ENCODE measurements around the gene THADA.

The THADA gene

DNA sequence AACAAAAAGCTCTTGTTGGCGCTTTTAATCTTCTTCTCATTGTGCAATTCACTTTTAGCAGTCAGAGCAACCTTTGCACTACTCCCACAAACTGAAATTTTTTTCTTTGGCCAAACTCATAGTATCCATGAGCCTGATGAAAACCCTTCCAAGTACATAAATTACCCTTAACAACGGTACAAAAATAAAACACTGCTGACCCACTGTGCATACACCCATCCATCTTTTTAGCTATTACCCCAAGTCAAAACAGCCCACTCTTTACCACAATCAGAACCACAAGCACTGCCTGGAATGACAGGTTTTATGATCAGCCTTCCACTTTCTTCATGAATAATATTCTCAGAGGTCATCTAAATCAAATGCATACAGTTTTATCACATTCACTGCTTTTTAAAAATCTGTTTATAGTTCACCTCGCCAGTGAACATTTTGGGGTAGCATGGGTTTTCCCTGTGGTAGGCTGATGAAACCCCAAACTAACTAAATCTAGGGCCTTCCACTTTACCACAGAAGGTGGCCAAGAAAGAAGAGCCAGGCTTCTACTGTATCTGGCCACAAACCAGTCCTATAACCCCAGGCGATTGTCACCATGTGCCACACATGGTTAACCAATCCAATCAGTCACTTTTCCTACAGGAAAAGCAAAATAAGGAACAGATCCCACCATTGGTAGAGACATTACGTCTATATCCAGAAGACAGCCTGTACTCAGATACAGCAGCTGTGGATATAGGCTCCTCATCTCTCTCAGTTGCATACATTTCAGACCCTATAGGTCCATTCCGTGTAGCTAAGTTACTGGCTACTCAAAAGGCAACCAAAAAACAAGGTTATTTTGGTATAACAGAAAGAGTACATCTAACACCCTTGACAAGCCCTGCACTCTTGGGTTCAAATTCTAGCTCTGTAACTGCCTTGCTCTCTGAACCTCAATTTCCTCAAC lies 171.3 kb downstream of the THADA start:
- DNase-seq (ENCODE audit: insufficient read length, low spot score) (no peak), FAIRE-seq (no peak)
- TF ChIP-seq, protein P1, sequence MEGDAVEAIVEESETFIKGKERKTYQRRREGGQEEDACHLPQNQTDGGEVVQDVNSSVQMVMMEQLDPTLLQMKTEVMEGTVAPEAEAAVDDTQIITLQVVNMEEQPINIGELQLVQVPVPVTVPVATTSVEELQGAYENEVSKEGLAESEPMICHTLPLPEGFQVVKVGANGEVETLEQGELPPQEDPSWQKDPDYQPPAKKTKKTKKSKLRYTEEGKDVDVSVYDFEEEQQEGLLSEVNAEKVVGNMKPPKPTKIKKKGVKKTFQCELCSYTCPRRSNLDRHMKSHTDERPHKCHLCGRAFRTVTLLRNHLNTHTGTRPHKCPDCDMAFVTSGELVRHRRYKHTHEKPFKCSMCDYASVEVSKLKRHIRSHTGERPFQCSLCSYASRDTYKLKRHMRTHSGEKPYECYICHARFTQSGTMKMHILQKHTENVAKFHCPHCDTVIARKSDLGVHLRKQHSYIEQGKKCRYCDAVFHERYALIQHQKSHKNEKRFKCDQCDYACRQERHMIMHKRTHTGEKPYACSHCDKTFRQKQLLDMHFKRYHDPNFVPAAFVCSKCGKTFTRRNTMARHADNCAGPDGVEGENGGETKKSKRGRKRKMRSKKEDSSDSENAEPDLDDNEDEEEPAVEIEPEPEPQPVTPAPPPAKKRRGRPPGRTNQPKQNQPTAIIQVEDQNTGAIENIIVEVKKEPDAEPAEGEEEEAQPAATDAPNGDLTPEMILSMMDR (IDR thresholded peaks at IDR 0.05; ENCODE audit: insufficient read depth, missing control alignments): no peak

DNA sequence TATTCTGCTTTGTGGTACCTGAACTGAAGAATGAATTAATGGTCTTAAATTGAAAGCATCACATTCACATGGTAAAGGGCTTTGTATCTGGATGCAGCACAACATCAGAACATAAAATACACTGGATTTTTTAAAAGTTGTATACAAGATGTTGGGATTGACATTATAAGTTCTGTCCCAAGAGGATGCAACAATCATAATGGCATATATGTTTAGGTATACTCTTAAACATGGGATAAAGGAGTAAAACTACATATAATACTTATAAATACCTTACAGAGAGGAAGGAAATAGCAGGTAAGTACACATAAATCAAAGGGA lies 171.9 kb downstream of the THADA start:
- DNase-seq (ENCODE audit: insufficient read length, low spot score): no peak
- FAIRE-seq: no peak
- TF ChIP-seq, protein P1 (IDR thresholded peaks at IDR 0.05; ENCODE audit: insufficient read depth, missing control alignments): no peak

DNA sequence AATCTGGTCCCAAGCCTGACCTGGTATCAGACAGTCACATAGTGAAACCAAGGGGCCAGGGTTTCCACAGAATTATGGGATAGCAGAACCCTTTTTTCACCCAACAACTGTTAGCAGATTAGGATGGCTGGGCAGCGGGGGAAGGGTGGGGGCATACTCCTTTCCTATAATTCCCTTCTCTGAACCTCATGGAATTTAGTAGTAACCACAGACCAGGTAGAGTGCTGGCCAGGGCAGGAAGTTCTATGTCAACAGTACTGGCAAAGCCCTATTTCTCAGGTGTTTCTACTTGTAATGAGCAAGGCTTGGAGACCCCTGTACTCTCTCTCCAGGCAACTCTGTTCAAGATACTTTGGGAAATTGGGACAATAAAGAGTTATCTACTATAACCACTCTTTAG lies 174.6 kb downstream of the THADA start:
- DNase-seq (ENCODE audit: insufficient read length, low spot score): no peak
- TF ChIP-seq, protein P1 (IDR thresholded peaks at IDR 0.05; ENCODE audit: insufficient read depth, missing control alignments): no peak

DNA sequence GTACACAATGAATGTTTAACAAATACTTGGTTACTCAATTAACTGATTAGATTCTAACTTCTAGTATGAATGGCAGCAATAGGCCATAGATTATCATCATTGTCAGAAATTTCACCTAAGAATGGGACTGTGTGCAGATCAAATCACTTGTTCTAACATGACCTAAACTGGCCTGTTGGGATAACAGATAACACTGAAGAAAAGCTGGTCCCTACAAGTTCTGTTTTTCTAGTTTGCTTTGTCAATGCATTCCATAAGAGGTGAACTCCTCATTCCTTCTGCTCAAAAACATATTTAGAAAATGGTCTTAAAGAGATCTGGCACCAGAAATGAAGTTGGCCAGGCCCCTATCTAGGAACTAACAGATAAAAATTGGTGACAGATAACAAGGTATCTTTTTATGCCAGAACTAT lies 175.4 kb downstream of the THADA start:
- FAIRE-seq (no peak), DNase-seq (ENCODE audit: insufficient read length, low spot score) (no peak)
- TF ChIP-seq, protein P1 (IDR thresholded peaks at IDR 0.05; ENCODE audit: insufficient read depth, missing control alignments): no peak

More for the DNA sequence above, 174.6 kb downstream of the THADA start:
- FAIRE-seq: no peak

DNA sequence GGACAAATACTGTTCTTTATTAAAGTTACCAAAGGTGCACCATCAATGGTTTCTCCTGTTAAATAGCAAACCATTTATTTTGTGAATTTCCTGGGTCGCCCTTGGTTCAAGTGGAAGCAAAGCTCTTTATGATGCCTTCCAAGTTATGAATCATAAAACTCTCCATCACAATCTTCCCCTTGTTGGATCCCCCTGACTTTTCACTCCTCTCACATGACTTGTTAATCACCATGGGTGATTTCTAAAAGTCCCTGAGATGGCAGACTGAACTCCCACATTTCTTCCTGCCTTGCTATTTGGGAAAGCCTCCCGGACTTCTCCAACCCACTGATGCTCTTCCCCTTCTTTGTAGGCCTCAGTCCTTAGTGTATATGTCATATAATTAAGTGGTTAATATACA lies 176.0 kb downstream of the THADA start:
- DNase-seq (ENCODE audit: insufficient read length, low spot score): no peak
- TF ChIP-seq, protein P1 (IDR thresholded peaks at IDR 0.05; ENCODE audit: insufficient read depth, missing control alignments): no peak
- FAIRE-seq: no peak

DNA sequence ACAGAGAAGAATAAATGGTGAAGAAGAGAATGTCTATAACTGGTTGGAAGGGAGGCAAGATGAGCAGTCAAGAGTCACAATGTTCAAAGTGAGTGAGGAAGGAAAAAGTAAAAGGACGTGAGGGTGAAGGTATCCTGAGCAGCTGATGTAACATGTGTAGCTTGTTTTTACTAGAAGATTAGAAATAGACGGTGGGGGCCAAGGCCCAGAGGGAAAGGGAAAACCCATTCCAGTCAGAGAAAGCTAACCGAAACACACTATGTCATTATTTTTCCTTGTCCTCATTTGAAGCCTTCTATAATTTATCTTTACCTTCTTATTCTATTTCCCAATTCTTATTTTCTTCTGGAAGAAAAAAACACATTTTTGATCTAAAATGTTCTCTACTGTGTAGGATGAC lies 176.6 kb downstream of the THADA start:
- DNase-seq (ENCODE audit: insufficient read length, low spot score) (no peak), FAIRE-seq (no peak)
- TF ChIP-seq, protein P1 (IDR thresholded peaks at IDR 0.05; ENCODE audit: insufficient read depth, missing control alignments): no peak

DNA sequence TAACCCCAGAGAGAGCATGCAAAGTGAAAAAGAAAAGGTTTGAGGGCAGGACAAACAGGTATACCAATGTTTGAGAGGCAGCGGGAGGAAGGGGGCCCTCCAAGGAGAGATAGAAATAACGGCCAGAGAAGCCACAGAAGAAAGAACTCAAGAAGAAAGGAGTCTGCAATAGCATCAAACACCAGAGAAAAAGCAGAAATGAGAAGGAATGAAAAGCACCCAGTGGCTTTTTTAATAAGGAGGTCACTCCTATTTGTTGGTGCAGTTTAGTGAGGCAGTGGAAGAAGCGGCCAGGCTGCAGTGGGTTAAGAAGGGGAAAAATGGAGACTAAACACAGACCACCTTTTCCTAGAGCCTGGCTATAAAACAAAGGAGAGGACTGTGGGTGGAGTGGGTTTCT lies 177.2 kb downstream of the THADA start:
- DNase-seq (ENCODE audit: insufficient read length, low spot score) (no peak), FAIRE-seq (no peak)
- TF ChIP-seq, protein P1 (IDR thresholded peaks at IDR 0.05; ENCODE audit: insufficient read depth, missing control alignments): no peak

Measured in D721Med (cell line).